Measurements from ENCODE around the gene TERT. TPM values are rescaled to one million over a fixed set of nuclear protein-coding genes. Genes with fewer than 3 reads are reported as not detected.

Gene TERT
- total and polyA plus RNA-seq, 10 of the 15 experiments (the other 5 are each of a cell fraction or from before 2014, with no cell fraction given): 0.08 to 21.5 (median 5.0) TPM

DNA sequence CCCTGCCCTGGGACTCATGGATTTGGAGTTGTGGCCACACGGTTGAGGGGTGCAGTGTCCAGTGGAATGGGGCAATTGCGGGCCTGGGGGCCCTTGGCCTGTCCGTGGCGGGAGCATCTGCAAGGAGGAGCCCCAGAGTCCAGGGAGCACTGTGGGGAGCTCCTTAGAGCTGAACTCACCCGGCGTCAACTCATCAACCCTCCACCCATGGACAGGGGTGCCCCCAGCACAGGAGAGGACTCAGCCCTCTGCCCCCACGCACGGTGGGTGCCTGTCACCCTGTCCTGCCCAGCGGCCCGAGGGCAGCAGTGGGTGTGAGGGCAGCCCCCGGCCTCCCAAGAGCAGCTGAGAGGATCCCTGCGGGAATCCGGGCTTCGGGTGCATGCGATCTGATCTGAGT is 70.2 kb downstream of the TERT start:
- RAD21 ChIA-PET (ENCODE audit: unreplicated experiment): no interaction called here
- Histone ChIP-seq H3K4me1 (ENCODE audit: control insufficient read depth, insufficient read depth, low read length) (no peaks in the 10 kb centered on the region), H3K27ac (ENCODE audit: control insufficient read depth, insufficient read depth) (no peak overlapping the region), H3K9me3 (replicated peaks; ENCODE audit: control insufficient read depth, insufficient read depth, low read length) (no peaks in the 10 kb centered on the region; the same call in 2 of the 3 replicates), H3K79me2 (ENCODE audit: control insufficient read depth, insufficient read depth, low read length) (no peaks in the 10 kb centered on the region), H3K4me2 (ENCODE audit: control insufficient read depth, insufficient read depth) (no peak overlapping the region), H3K4me3 (no peak overlapping the region), H2AFZ (ENCODE audit: control insufficient read depth, low read depth, low read length) (no peak overlapping the region), H3K27me3 (replicated peaks in 1 of 2; ENCODE audit: control insufficient read depth in 2 of 2, insufficient read depth in 2 of 2, low read length in 1 of 2) (no peaks in the 10 kb centered on the region; a peak in 1 of 4 replicates), H4K20me1 (ENCODE audit: control insufficient read depth, insufficient read depth) (no peaks in the 10 kb centered on the region), H3K9ac (ENCODE audit: control insufficient read depth, insufficient read depth, low read length) (no peak overlapping the region), H3K36me3 (ENCODE audit: control insufficient read depth in 2 of 2, insufficient read depth in 2 of 2, low read length in 1 of 2) (no peaks in the 10 kb centered on the region)
- WGBS (ENCODE audit: insufficient coverage, insufficient replicate concordance, low lambda C conversion rate, missing lambda C conversion rate): 38% methylated on average over 15 of the region's 15 CpGs
- TF ChIP-seq MYC (IDR thresholded peaks at IDR 0.05; ENCODE audit: insufficient read depth, insufficient read length, insufficient replicate concordance, low read length, severe bottlenecking) (no peak), SMARCA5 (IDR thresholded peaks at IDR 0.05) (no peak), BHLHE40 (IDR thresholded peaks at IDR 0.05; ENCODE audit: borderline replicate concordance in 1 of 2, low read depth in 2 of 2, low read length in 1 of 2) (no peak), ASH2L (IDR thresholded peaks at IDR 0.05; ENCODE audit: borderline replicate concordance, low read depth) (no peak), RFX5 (IDR thresholded peaks at IDR 0.05; ENCODE audit: low read depth, low read length) (no peak), ZNF217 (IDR thresholded peaks at IDR 0.05) (no peak), PBX3 (IDR thresholded peaks at IDR 0.05; ENCODE audit: insufficient replicate concordance, low read depth, low read length) (no peak), SKIL (IDR thresholded peaks at IDR 0.05; ENCODE audit: low read depth, poor library complexity, severe bottlenecking) (no peak), CHD1 (IDR thresholded peaks at IDR 0.05; ENCODE audit: low read depth, low read length) (no peak), TARDBP (IDR thresholded peaks at IDR 0.05; ENCODE audit: borderline replicate concordance) (no peak), SREBF2 (IDR thresholded peaks at IDR 0.05; ENCODE audit: low read length) (no peak), KLF5 (IDR thresholded peaks at IDR 0.05; ENCODE audit: partially characterized antibody) (no peak), HCFC1 (IDR thresholded peaks at IDR 0.05; ENCODE audit: low read length) (no peak), MAX (IDR thresholded peaks at IDR 0.05; ENCODE audit: low read depth, low read length) (no peak), NRF1 (conservative IDR thresholded peaks at IDR 0.05; ENCODE audit: low read depth, low read length) (no peak)
- TF ChIP-seq, protein P1, sequence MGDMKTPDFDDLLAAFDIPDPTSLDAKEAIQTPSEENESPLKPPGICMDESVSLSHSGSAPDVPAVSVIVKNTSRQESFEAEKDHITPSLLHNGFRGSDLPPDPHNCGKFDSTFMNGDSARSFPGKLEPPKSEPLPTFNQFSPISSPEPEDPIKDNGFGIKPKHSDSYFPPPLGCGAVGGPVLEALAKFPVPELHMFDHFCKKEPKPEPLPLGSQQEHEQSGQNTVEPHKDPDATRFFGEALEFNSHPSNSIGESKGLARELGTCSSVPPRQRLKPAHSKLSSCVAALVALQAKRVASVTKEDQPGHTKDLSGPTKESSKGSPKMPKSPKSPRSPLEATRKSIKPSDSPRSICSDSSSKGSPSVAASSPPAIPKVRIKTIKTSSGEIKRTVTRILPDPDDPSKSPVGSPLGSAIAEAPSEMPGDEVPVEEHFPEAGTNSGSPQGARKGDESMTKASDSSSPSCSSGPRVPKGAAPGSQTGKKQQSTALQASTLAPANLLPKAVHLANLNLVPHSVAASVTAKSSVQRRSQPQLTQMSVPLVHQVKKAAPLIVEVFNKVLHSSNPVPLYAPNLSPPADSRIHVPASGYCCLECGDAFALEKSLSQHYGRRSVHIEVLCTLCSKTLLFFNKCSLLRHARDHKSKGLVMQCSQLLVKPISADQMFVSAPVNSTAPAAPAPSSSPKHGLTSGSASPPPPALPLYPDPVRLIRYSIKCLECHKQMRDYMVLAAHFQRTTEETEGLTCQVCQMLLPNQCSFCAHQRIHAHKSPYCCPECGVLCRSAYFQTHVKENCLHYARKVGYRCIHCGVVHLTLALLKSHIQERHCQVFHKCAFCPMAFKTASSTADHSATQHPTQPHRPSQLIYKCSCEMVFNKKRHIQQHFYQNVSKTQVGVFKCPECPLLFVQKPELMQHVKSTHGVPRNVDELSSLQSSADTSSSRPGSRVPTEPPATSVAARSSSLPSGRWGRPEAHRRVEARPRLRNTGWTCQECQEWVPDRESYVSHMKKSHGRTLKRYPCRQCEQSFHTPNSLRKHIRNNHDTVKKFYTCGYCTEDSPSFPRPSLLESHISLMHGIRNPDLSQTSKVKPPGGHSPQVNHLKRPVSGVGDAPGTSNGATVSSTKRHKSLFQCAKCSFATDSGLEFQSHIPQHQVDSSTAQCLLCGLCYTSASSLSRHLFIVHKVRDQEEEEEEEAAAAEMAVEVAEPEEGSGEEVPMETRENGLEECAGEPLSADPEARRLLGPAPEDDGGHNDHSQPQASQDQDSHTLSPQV (IDR thresholded peaks at IDR 0.05): no peak
- FAIRE-seq: no peak
- in situ Hi-C loops (cut with MboI) (no loop called here), intact Hi-C loops (cut with micrococcal nuclease; ENCODE audit: unreplicated experiment) (no loop called here)
- POLR2A ChIA-PET: no interaction called here
- DNase-seq (ENCODE audit: low read depth, low spot score): no peak
- CTCF ChIA-PET: interaction anchor here (0.6 kb wide), 1 partner anchor 326 kb away, joined by 4 read pairs; no protein-coding TSS in a partner anchor
- ATAC-seq: no peak
- BruUV-seq (replicated peaks): no TSS peak
- SMC1A ChIA-PET (ENCODE audit: uncharacterized antibody, unreplicated experiment): no interaction called here
